ENCODE results near the gene CALR3. TPM values are rescaled to one million over a fixed set of nuclear protein-coding genes. Genes with fewer than 3 reads are reported as not detected.

The CALR3 gene
- polyA plus RNA-seq, 1 donor: not detected

- DNase-seq: no peak
These were observed 66.8 kb downstream of the CALR3 start for GRCh38 chr19:16429066-16429758.

Other genes with a start within 250 kb of the CALR3 start
- 15.3 TPM for gene KLF2, start 171.3 kb downstream of the CALR3 start, polyA plus RNA-seq (ENCODE audit: insufficient read length)
- gene EPS15L1, start 24.2 kb downstream of the CALR3 start, polyA plus RNA-seq (ENCODE audit: insufficient read length): 30.4 TPM
- gene C19orf44, start 227 bp upstream of the CALR3 start, polyA plus RNA-seq (ENCODE audit: insufficient read length): 16.8 TPM
- gene CHERP, start 46.3 kb upstream of the CALR3 start, polyA plus RNA-seq (ENCODE audit: insufficient read length): 37.9 TPM
- 48.6 TPM for gene SLC35E1, start 76.2 kb upstream of the CALR3 start, polyA plus RNA-seq (ENCODE audit: insufficient read length)
- 5.6 TPM for gene MED26, start 132.0 kb upstream of the CALR3 start, polyA plus RNA-seq (ENCODE audit: insufficient read length)
- gene SMIM7, start 164.0 kb upstream of the CALR3 start, polyA plus RNA-seq (ENCODE audit: insufficient read length): 108 TPM
- gene TMEM38A, start 165.0 kb upstream of the CALR3 start, polyA plus RNA-seq (ENCODE audit: insufficient read length): 7.7 TPM
- 0.08 TPM for gene NWD1, start 223.7 kb upstream of the CALR3 start, polyA plus RNA-seq (ENCODE audit: insufficient read length)

All from left kidney (tissue), 2 donors.